SHP77 treated with DMSO at 0.1 percent for 48 hours (cell line): Measurements from ENCODE around the gene CLASRP.

Source experiments
- DNase-seq: peaks from one replicate; lab custom pipeline; 2025; lab: John Stamatoyannopoulos, UW

Gene CLASRP

GRCh38 chr19:45020071-45020470, 18.8 kb upstream of the CLASRP start:
- DNase-seq, result no peak

GRCh38 chr19:45021971-45022370, 16.9 kb upstream of the CLASRP start:
- DNase-seq, result no peak

GRCh38 chr19:45023048-45023447, 15.8 kb upstream of the CLASRP start:
- DNase-seq, result no peak

- DNase-seq, result no peak
These were observed 13.6 kb upstream of the CLASRP start for GRCh38 chr19:45025264-45025663.

GRCh38 chr19:45027371-45027770, 11.5 kb upstream of the CLASRP start:
- DNase-seq, result no peak

GRCh38 chr19:45030825-45031224, 8.0 kb upstream of the CLASRP start:
- no peak for DNase-seq

- no peak for DNase-seq
These were observed 6.4 kb upstream of the CLASRP start for GRCh38 chr19:45032421-45032820.

GRCh38 chr19:45035755-45036154, 3.1 kb upstream of the CLASRP start:
- no peak for DNase-seq

GRCh38 chr19:45037393-45038169, 1.3 kb upstream of the CLASRP start:
- DNase-seq, result no peak

GRCh38 chr19:45040059-45040771, 1.4 kb downstream of the CLASRP start:
- DNase-seq, result no peak

GRCh38 chr19:45041125-45041524, 2.3 kb downstream of the CLASRP start:
- no peak for DNase-seq

- peak; percentile 10 for DNase-seq
These were observed 7.0 kb downstream of the CLASRP start for GRCh38 chr19:45045671-45046353.

GRCh38 chr19:45046355-45046754, 7.5 kb downstream of the CLASRP start:
- DNase-seq, result no peak

- DNase-seq, result no peak
These were observed 8.4 kb downstream of the CLASRP start for GRCh38 chr19:45047188-45047797.

- DNase-seq, result no peak
These were observed 10.4 kb downstream of the CLASRP start for GRCh38 chr19:45049073-45049736.

GRCh38 chr19:45050036-45050435, 11.2 kb downstream of the CLASRP start:
- no peak for DNase-seq

GRCh38 chr19:45051929-45052579, 13.2 kb downstream of the CLASRP start:
- DNase-seq, result no peak

GRCh38 chr19:45056831-45057230, 18.0 kb downstream of the CLASRP start:
- DNase-seq, result no peak

- DNase-seq, result no peak
These were observed 18.6 kb downstream of the CLASRP start for GRCh38 chr19:45057444-45057843.

GRCh38 chr19:45058622-45059159, 19.8 kb downstream of the CLASRP start:
- no peak for DNase-seq
